Bronchial smooth muscle cell (primary cell): ENCODE results near the gene USP34. TPM values are rescaled to one million over a fixed set of nuclear protein-coding genes. Genes with fewer than 3 reads are reported as not detected.

Source experiments
- total RNA-seq: library from RNA; depleted of rRNA; stranded (reverse); fragments of >200 nt; gene quantifications from 2 replicates; pipeline ENCODE4 v1.2.1, GENCODE V29; 2014

Gene USP34
- total RNA-seq = 80.9 and 95.5 TPM in 2 replicates

GRCh38 chr2:61470965-61471904 is at the start of gene USP34:
USP34 (minus strand) TSS chr2:61471087; CDS start chr2:61470692, 395 bp downstream.

DNA sequence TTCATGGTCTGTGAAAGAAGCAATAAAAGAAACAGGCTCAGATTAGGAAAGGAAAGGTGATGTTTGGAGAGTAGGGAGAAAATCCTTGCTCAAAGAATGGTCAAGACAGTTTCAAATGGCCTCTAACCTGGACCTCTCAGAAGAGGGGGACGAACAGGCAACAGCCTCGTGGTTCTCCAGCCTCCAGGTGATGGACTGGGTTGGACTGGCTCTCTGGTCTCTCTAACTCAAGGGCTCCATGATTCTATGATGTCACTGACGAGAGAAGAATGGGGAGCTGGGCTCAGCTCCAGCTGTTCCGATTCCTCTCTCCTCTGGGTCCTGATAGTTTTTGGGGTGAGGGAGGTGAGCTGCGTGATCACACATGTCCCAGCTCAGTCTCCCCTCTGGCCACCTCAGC is 309.0 kb downstream of the USP34 start, which contains the start of gene C2orf74:
TSS of gene C2orf74 (plus strand) at position 301 of the 400 bp plus-strand sequence. CDS start 327 bp downstream, outside the sequence.

Other genes starting within 250 kb of the USP34 start
- gene XPO1, start 67.3 kb upstream of the USP34 start, total RNA-seq = 154 and 179 TPM in 2 replicates